AG04449 (cell line): ENCODE data around the gene CLCNKB.

Experiments
- CTCF ChIA-PET: fragments of 350-600 bp; formaldehyde crosslinking; extraction: SDS; loops from one replicate; lab custom pipeline; 2021; ENCODE audit warnings: antibody characterized with exemption; lab: Yijun Ruan, JAX
- POLR2A ChIA-PET: fragments of 400-600, 350-600 bp; formaldehyde crosslinking; extraction: SDS; loops from one replicate; lab custom pipeline; 2020; ENCODE audit warnings: antibody characterized with exemption, inconsistent platforms; lab: Yijun Ruan, JAX
- DNase-seq: peaks from one replicate; pipeline ENCODE4 v3.0.0-alpha.2; 2010; ENCODE audit warnings: low read depth, low spot score
- H3K4me3 ChIP-seq: 2 replicates; pipeline ENCODE4 v1.5.1; 2011; ENCODE audit warnings: low read depth, mild to moderate bottlenecking, control low read depth, low read length
- CTCF ChIP-seq: IDR thresholded peaks from one replicate; pipeline ENCODE4 v1.5.1; 2011; ENCODE audit warnings: mild to moderate bottlenecking, moderate library complexity, low read length, control low read depth, inconsistent platforms; ENCODE audit not compliant: insufficient read depth; ENCODE audit errors: missing control alignments

The CLCNKB gene

GRCh38 chr1:16078925-16079656 lies 35.5 kb downstream of the CLCNKB start:
- POLR2A ChIA-PET = interaction anchor here (0.8 to 1.0 kb wide), 2 partner anchors 10 to 110 kb away, joined by 3 to 4 read pairs; no protein-coding TSS in a partner anchor
- no peak for DNase-seq
- TF ChIP-seq CTCF = peak; percentile 96
- H3K4me3 ChIP-seq = no peak overlapping the region
- CTCF ChIA-PET = interaction anchor here (0.6 to 22.9 kb wide), 44 partner anchors 9 to 308 kb away, joined by 3 to 1006 read pairs (median 4); partner anchors contain the start of genes CLCNKB, CPLANE2, EPHA2 and FAM131C

GRCh38 chr1:16080422-16081150 lies 37.0 kb downstream of the CLCNKB start:
- no peak overlapping the region for H3K4me3 ChIP-seq
- POLR2A ChIA-PET = no interaction called here
- DNase-seq = no peak
- CTCF ChIA-PET = interaction anchor here (0.9 to 22.9 kb wide), 21 partner anchors 12 to 283 kb away, joined by 3 to 1006 read pairs (median 47); partner anchors contain the start of genes CPLANE2, EPHA2 and FAM131C
- no peak for TF ChIP-seq CTCF

- no peak for TF ChIP-seq CTCF
- POLR2A ChIA-PET = no interaction called here
- no peak overlapping the region for H3K4me3 ChIP-seq
- CTCF ChIA-PET = interaction anchor here (0.6 to 22.9 kb wide), 37 partner anchors 13 to 294 kb away, joined by 3 to 1006 read pairs (median 6); partner anchors contain the start of genes CPLANE2, EPHA2, FAM131C and HSPB7
- DNase-seq = no peak
These were observed 38.1 kb downstream of the CLCNKB start for GRCh38 chr1:16081636-16082035.

- H3K4me3 ChIP-seq = no peak overlapping the region
- ChIA-PET CTCF (interaction anchor here (0.6 to 22.9 kb wide), 40 partner anchors 13 to 293 kb away, joined by 3 to 1006 read pairs (median 5); partner anchors contain the start of genes CPLANE2, EPHA2, FAM131C and FBXO42), POLR2A (no interaction called here)
- no peak for DNase-seq
- peak; percentile 88 for TF ChIP-seq CTCF
These were observed 38.9 kb downstream of the CLCNKB start for GRCh38 chr1:16082283-16083038.

GRCh38 chr1:16083486-16083885 lies 39.9 kb downstream of the CLCNKB start:
- no peak for TF ChIP-seq CTCF
- H3K4me3 ChIP-seq = no peak overlapping the region
- ChIA-PET CTCF (interaction anchor here (1.0 to 22.9 kb wide), 20 partner anchors 8 to 280 kb away, joined by 3 to 1006 read pairs (median 50); partner anchors contain the start of genes CPLANE2, EPHA2 and FAM131C), POLR2A (no interaction called here)
- no peak for DNase-seq
